HepG2 (cell line): Measurements from ENCODE around the gene ZBTB34. TPM values are rescaled to one million over a fixed set of nuclear protein-coding genes. Genes with fewer than 3 reads are reported as not detected.

Experiments used
- ATAC-seq: fragments of 200-7000 bp; cut with Tn5 transposase; 3 replicates; pipeline ENCODE4 v1.9.1; 2020; ENCODE audit warnings: mild to moderate bottlenecking, moderate library complexity
- BruUV-seq: library from RNA; stranded (reverse); fragments of 400-500 nt; replicated peaks from 2 replicates; lab custom pipeline; 2021; lab: Mats Ljungman, UMichigan
- CTCF ChIA-PET: fragments of 300-600 bp; formaldehyde crosslinking; extraction: SDS; loops from one replicate; lab custom pipeline; 2021; ENCODE audit warnings: low total read pairs, inconsistent platforms, low intra/inter-chr PET ratio; lab: Yijun Ruan, JAX
- POLR2A ChIA-PET: fragments of 350-600 bp; sonication (Branson Sonifier 250); formaldehyde crosslinking; loops from one replicate; lab custom pipeline; 2020; ENCODE audit warnings: antibody characterized with exemption, inconsistent platforms; lab: Yijun Ruan, JAX
- DNase-seq: peaks from one replicate; pipeline ENCODE4 v3.0.0-alpha.2; 2015; ENCODE audit warnings: low spot score
- FAIRE-seq: peaks from 3 replicates; lab custom pipeline; 2011; peaks lifted over from hg19 to GRCh38; lab: Jason Lieb, UNC
- H2AFZ ChIP-seq: one replicate; pipeline ENCODE4 v1.6.1; 2011; ENCODE audit warnings: low read length, inconsistent platforms
- H3K27ac ChIP-seq: fragments of 300-600 bp; 3 replicates; pipeline ENCODE4 v1.8.0; 2011; ENCODE audit warnings: mixed run types, mild to moderate bottlenecking, mixed read lengths, low read length, inconsistent platforms; ENCODE audit not compliant: insufficient read depth; ENCODE audit errors: extremely low read length
- H3K27me3 ChIP-seq, 2 experiments: fragments of 200-600 bp in 1 of 2; 2 replicates in 1 of 2; 3 replicates in 1 of 2; pipeline versions ENCODE4 v1.6.0 to v1.8.0; 2011; ENCODE audit warnings: low read length in 2 of 2, mild to moderate bottlenecking in 2 of 2, moderate library complexity in 2 of 2, inconsistent platforms in 1 of 2; ENCODE audit not compliant: insufficient read depth in 2 of 2, control insufficient read depth in 1 of 2
- H3K36me3 ChIP-seq, 2 experiments: fragments of 200-600 bp in 1 of 2; replicated peaks in 1 of 2; 2 replicates in 1 of 2; 3 replicates in 1 of 2; pipeline versions ENCODE4 v1.5.1 to v1.8.0; 2011; ENCODE audit warnings: low read length in 2 of 2, inconsistent platforms in 1 of 2; ENCODE audit not compliant: insufficient read depth in 2 of 2, control insufficient read depth in 1 of 2
- H3K4me1 ChIP-seq: 2 replicates; pipeline ENCODE4 v1.5.1; 2012; ENCODE audit warnings: low read length, inconsistent platforms; ENCODE audit not compliant: insufficient read depth
- H3K4me2 ChIP-seq: 2 replicates; pipeline ENCODE4 v1.6.0; 2011; ENCODE audit warnings: low read depth, low read length, inconsistent platforms
- H3K4me3 ChIP-seq, 3 experiments: fragments of 200-600 bp in 1 of 3; sonication (generic), shearing (Covaris generic) in 1 of 3; replicated peaks in 1 of 3; 2 replicates each; pipeline ENCODE4 v1.5.1; 2011 to 2016; ENCODE audit warnings: low read length in 3 of 3, inconsistent platforms in 2 of 3, low read depth in 2 of 3, mild to moderate bottlenecking in 2 of 3, control low read depth in 1 of 3, mixed read lengths in 1 of 3; ENCODE audit not compliant: insufficient read depth in 1 of 3
- H3K79me2 ChIP-seq: one replicate; pipeline ENCODE4 v1.6.1; 2011; ENCODE audit warnings: low read length, inconsistent platforms; ENCODE audit not compliant: insufficient read depth
- H3K9ac ChIP-seq: 2 replicates; pipeline ENCODE4 v1.6.0; 2011; ENCODE audit warnings: mild to moderate bottlenecking, low read depth, low read length, inconsistent platforms; ENCODE audit not compliant: insufficient read depth
- H3K9me3 ChIP-seq: 2 replicates; pipeline ENCODE4 v1.5.1; 2012; ENCODE audit warnings: mild to moderate bottlenecking, low read length
- H4K20me1 ChIP-seq: 2 replicates; pipeline ENCODE4 v1.6.0; 2011; ENCODE audit warnings: inconsistent platforms, mild to moderate bottlenecking, low read length, moderate library complexity; ENCODE audit not compliant: insufficient read depth
- FOXA3 ChIP-seq: IDR thresholded peaks from 2 replicates; pipeline ENCODE4 v1.6.1; 2016; ENCODE audit warnings: missing genetic modification reagents, missing compliant biosample characterization
- HINFP ChIP-seq: sonication (generic); formaldehyde crosslinking; IDR thresholded peaks from 2 replicates; pipeline ENCODE4 v1.4.0; 2020; ENCODE audit warnings: low read depth, mild to moderate bottlenecking, missing genetic modification reagents
- HNRNPLL ChIP-seq: fragments of 200-400 bp; formaldehyde crosslinking; IDR thresholded peaks from 2 replicates; pipeline ENCODE4 v1.6.1; 2017; ENCODE audit warnings: mild to moderate bottlenecking, low read depth, low read length; ENCODE audit not compliant: poor library complexity, severe bottlenecking
- KLF6 ChIP-seq: IDR thresholded peaks from 2 replicates; pipeline ENCODE4 v1.8.0; 2016; ENCODE audit warnings: missing biosample characterization, missing genetic modification reagents
- KMT2B ChIP-seq: IDR thresholded peaks from 2 replicates; pipeline ENCODE4 v1.6.1; 2016; ENCODE audit warnings: missing genetic modification reagents, missing compliant biosample characterization
- NFYC ChIP-seq: IDR thresholded peaks from 2 replicates; pipeline ENCODE4 v1.6.1; 2016; ENCODE audit warnings: missing genetic modification reagents, missing compliant biosample characterization
- PHB2 ChIP-seq: fragments of 450-650 bp; IDR thresholded peaks from 2 replicates; pipeline ENCODE4 v1.6.1; 2018; ENCODE audit not compliant: partially characterized antibody
- PLSCR1 ChIP-seq: sonication (generic); formaldehyde crosslinking; IDR thresholded peaks from 2 replicates; pipeline ENCODE4 v1.5.0; 2020; ENCODE audit warnings: missing genetic modification reagents, mild to moderate bottlenecking, borderline replicate concordance
- TRIM24 ChIP-seq: sonication (generic); formaldehyde crosslinking; IDR thresholded peaks from 2 replicates; pipeline ENCODE4 v1.8.0; 2022; ENCODE audit warnings: mild to moderate bottlenecking, missing genetic modification reagents
- ZNF567 ChIP-seq: sonication (generic); formaldehyde crosslinking; IDR thresholded peaks from 2 replicates; pipeline ENCODE4 v1.8.1; 2023; ENCODE audit warnings: mild to moderate bottlenecking, missing genetic modification reagents, borderline replicate concordance
- ZNF879 ChIP-seq: sonication (generic); formaldehyde crosslinking; IDR thresholded peaks from 2 replicates; pipeline ENCODE4 v1.8.1; 2023; ENCODE audit warnings: missing genetic modification reagents
- ZSCAN20 ChIP-seq: sonication (generic); formaldehyde crosslinking; IDR thresholded peaks from 2 replicates; pipeline ENCODE4 v1.4.0; 2020; ENCODE audit warnings: missing genetic modification reagents, mild to moderate bottlenecking, borderline replicate concordance
- WGBS: methylation state at CpG from one replicate; pipeline ENCODE4 v1.1.6; 2017; ENCODE audit warnings: low lambda C conversion rate; 5-methylcytosine and 5-hydroxymethylcytosine counted together
- in situ Hi-C: cut with HindIII; loops from 2 replicates; pipeline ENCODE4 v1.10.0; 2017; ENCODE audit warnings: low pct_unique_long_range_greater_than_20kb; ENCODE audit not compliant: extremely low pct_ligation_motif_present
- intact Hi-C: fragments of 100-400 bp; cut with micrococcal nuclease; formaldehyde crosslinking; loops from one replicate; pipeline ENCODE4 v1.10.0; 2022; ENCODE audit not compliant: unreplicated experiment
- polyA plus RNA-seq, 8 experiments: library from polyadenylated mRNA; depleted of rRNA in 3 of 8; stranded (reverse) in 7 of 8; unstranded in 1 of 8; fragments of >200 nt; fragmentation: Illumina TruSeq in 4 of 8; extraction: Trizol in 4 of 8; gene quantifications; 2 replicates each; pipeline versions ENCODE4 v1.2.1 to v1.2.3, GENCODE V29; 2011 to 2016; ENCODE audit warnings: low read depth in 4 of 8, missing spikeins in 1 of 8, mixed read lengths in 1 of 8; ENCODE audit not compliant: insufficient read depth in 1 of 8
- total RNA-seq, 5 experiments: library from RNA; depleted of rRNA; stranded (reverse); fragments of >200 nt; fragmentation: Illumina TruSeq; extraction: Trizol; gene quantifications; 2 replicates each; pipeline ENCODE4 v1.2.3, GENCODE V29; 2016; ENCODE audit warnings: low read depth in 1 of 5

ZBTB34 gene
- total and polyA plus RNA-seq, 2 of the 13 experiments (the other 11 are each of a cell fraction or from before 2014, with no cell fraction given): 5.9 to 8.7 TPM

- Histone ChIP-seq H4K20me1 (no peaks in the 10 kb centered on the region), H3K27ac (no peak overlapping the region), H3K36me3 (no peaks in the 10 kb centered on the region), H3K4me1 (no peaks in the 10 kb centered on the region), H3K27me3 (peaks cover 0 to 4% of the 10 kb centered on the region in 2 experiments; a peak in 1 of 5 replicates), H2AFZ (no peak overlapping the region), H3K79me2 (no peaks in the 10 kb centered on the region), H3K9ac (no peak overlapping the region), H3K9me3 (peaks cover 9% of the 10 kb centered on the region; the same call in 1 of the 2 replicates), H3K4me3 (no peak overlapping the region), H3K4me2 (no peak overlapping the region)
- no peak for FAIRE-seq
- no peak for DNase-seq
- POLR2A ChIA-PET: no interaction called here
- ATAC-seq: no peak
- intact Hi-C loops: no loop called here
- 45% methylated on average over 3 of the region's 3 CpGs for WGBS
- no TSS peak for BruUV-seq
- TF ChIP-seq KMT2B (CRISPR knock-in tag): no peak
- no peak for TF ChIP-seq KLF6 (CRISPR knock-in tag)
- TF ChIP-seq ZNF567: no peak
- no peak for TF ChIP-seq ZSCAN20
- TF ChIP-seq NFYC (CRISPR knock-in tag): no peak
- no peak for TF ChIP-seq PLSCR1 (CRISPR knock-in tag)
- no peak for TF ChIP-seq FOXA3 (CRISPR knock-in tag)
- no peak for TF ChIP-seq HINFP (CRISPR knock-in tag)
- TF ChIP-seq PHB2: no peak
- TF ChIP-seq TRIM24 (CRISPR knock-in tag): no peak
- TF ChIP-seq HNRNPLL: no peak
- no peak for TF ChIP-seq ZNF879 (CRISPR knock-in tag)
- in situ Hi-C loops: no loop called here
- CTCF ChIA-PET: no interaction called here
Observed at GRCh38 chr9:126902210-126902609, 41.8 kb downstream of the ZBTB34 start.
